ENCODE results near the gene A2ML1.
"Not testable (repeated sequence)": the region's sequence is repeated elsewhere in the genome, so short reads cannot be mapped to it uniquely, and the experiment has no call there.

A2ML1 gene

DNA sequence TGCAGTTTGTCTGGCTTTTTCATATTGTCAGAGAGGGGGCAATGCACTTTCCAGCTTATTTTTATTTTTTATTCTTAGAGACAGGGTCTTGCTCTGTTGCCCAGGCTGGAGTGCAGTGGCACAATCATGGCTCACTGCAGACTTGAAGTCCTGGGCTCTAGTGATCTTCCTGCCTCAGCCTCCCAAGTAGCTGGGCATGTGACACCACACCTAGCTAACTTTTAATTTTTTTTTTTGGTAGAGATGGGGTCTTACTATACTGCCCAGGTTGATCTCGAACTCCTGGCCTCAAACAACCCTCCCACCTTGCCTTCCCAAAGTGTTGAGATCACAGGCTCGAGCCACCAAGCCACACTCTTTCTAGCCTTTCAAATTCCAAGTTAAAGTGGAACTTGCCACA, 3.9 kb upstream of the A2ML1 start:
- FAIRE-seq = no peak

DNA sequence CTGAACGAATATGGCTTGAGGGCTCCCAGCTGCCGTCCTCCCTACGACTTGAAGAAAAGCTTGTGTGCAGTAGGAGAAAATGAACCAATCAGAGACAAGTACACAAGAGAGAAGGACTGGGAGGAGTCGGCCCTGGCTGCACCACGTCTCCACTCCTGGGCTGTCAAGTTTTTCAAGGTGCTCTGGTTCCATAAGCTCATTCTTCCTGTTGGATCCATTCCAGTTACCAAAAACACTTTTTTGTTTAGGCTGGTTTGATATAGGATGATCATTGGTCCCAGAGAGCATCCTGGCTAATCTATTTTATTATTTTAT, 2.8 kb upstream of the A2ML1 start:
- no peak for FAIRE-seq

DNA sequence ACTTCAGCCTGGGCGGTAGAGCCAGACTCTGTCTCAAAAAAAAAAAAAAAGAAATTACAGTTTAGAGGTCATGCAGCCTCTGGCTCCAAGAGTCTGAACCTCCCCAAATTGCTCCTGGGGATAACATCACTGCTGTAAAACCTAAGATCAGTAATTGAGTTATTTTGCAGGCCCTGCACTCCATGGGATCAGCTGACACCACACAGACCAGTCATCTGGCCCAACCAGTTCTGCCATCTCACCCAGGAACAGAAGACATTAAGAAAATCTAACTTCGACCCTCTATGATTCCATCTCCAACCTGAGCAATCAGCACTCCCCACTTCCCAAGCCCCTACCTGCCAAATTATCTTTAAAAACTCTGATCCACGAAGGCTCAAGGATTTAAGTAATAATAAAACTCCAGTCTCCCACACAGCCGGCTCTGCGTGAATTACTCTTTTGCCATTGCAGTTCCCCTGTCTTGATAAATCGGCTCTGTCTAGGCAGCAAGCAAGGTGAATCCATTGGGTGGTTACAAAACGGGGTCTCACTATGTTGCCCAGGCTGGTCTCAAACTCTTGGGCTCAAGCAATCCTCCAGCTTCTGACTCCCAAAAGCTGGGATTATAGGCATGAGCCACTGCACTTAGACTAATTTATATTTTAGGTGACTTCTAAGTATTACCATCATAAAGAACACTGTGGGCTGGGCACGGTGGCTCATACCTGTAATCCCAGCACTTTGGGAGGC, 1.6 kb upstream of the A2ML1 start:
- FAIRE-seq = not testable (repeated sequence)

DNA sequence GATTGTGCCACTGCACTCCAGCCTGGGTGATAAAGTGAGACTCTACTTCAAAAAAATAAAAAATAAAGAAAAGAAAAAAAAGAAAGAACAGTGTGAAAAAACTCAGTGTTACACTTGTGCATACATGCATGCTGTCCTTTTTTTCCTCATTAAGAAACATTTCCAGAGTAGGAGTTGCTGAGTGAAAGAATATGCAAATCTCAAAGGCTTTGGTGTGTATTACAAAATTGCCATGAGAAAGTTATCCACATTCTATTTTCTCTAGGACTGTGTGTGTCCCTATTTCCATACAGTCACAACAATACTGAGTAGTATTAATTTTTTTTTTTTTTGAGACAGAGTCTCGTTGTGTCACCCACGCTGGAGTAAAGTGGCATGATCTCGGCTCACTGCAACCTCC, 830 bp upstream of the A2ML1 start:
- FAIRE-seq = no peak

- FAIRE-seq = no peak
Observed at GRCh38 chr12:8823565-8824300, 1.3 kb downstream of the A2ML1 start.

GRCh38 chr12:8827551-8828256, 5.3 kb downstream of the A2ML1 start:
- no peak for FAIRE-seq

DNA sequence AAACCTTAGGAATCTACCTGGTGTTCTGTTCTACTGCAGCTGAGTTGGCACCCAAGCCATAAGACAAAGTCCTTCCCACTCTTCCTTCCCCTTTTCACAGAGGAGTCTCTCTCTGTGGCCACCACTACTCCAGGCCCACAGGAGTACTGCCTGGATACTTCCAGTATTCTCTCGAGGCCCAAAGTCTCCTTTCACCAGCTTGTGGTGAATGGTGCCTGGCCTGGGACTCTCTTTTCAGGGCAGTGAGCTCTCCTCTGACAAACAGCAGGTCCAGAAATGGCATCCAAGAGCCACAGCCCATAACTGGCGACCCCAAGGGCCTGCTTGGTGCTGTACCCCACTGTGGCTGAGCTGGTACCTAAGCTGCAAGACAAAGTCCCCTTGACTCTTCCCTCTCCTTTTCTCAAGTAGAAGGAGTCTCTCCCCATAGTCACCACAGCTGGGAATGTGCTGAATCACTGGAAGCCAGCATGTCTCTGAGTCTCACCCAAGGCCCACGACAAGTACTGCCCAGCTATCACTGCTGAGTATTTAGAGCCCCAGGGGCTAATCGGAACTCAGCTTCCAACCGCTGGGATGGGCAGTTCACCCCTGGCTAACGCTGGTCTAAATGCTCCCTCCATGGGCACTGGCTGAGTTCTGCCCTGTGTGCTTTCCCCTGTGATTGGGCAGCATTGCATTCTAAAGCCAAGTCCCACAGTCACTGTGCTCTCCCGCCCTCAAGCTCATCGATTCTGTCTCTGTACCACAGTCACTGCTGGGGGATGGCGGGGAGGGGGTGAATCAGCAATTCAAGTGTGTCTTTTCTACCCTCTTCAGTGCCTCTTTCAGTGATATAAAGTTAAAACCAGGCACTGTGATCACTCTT, 6.1 kb downstream of the A2ML1 start:
- no peak for FAIRE-seq

GRCh38 chr12:8829125-8829518, 6.7 kb downstream of the A2ML1 start:
- no peak for FAIRE-seq

DNA sequence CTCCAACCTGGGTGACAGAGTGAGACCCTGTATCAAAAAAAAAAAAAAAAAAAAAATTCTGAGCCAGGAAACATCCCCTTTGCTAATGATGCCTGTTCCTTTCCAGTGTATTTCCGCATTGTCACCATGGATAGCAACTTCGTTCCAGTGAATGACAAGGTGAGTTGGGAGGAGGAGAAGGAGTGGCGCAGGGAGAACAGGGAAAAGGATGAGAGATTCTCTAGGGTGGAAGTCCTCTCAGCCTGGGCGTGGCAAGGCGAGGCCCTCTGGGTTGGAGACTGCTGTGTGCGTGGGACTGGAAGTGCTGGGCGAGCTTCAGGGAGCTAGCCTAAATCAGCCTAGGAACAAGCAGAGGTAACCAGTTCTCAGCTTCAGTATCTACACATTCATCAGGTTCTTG, 7.2 kb downstream of the A2ML1 start:
- FAIRE-seq = no peak

GRCh38 chr12:8831116-8831515, 8.7 kb downstream of the A2ML1 start:
- no peak for FAIRE-seq

DNA sequence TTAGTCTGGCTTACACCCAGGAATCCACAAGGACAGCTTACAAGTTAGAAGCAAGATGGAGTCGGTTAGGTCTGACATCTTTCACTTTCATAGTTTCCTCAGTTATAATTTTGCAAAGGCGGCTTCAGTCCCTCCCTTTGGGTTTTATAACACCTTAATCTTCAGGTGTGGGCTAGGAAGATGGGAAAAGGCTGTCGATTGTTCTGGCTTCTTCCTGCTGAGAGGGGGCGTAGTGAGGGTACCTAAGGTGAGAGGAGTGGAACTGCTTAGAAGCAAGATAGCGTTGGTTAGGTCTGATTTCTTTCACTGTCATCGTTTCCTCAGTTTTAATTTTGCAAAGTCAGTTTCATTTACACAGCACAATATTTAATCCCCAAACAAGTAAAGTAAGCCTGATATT, 10.1 kb downstream of the A2ML1 start:
- no peak for FAIRE-seq

DNA sequence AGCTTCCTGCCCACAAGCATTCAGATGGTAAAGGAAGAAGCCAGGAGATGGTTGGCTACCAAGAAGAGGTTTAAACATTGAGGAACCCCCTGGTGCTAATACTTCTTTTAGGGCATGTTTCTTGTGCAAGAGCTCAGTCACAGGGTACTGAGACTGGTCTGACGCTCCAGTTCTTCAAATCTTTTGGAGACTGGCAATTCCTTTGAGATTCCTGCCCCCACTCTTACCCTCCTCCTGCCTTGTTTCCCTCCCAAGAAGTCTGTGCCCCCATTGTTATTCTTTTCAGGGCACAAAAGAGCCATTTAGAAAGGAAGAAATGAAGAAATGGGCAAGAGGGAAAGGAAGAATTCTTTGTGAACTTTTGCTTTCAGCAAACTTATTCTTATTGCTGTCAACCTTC, 11.8 kb downstream of the A2ML1 start:
- no peak for FAIRE-seq

DNA sequence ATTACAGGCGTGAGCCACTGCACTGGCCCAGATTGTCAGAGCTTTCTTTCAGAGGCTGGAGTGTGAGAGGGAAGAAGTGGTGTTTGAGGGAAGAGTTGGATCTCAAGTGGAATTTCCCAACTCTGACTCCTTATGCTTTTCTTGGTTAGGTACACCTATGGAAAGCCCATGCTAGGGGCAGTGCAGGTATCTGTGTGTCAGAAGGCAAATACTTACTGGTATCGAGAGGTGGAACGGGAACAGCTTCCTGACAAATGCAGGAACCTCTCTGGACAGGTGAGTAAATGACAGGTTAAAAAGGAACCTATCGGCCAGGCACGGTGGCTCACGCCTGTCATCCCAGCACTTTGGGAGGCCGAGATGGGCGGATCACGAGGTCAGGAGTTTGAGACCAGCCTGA, 14.9 kb downstream of the A2ML1 start:
- no peak for FAIRE-seq

DNA sequence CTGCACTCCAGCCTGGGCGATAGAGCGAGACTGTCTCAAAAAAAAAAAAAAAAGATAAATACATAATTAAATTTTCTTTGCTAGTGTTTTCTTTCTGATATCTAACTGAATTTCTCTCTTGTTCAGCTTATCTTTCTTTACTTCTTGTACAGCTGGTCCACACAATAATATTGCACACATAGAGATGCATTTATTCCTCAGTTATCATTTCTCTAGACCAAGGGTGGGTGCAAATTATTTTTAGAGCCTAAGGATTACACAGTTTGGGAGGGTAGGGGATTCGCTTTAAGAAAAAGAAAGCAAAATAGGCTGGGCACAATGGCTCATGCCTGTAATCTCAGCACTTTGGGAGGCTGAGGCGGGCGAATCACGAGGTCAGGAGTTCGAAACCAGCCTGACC, 17.9 kb downstream of the A2ML1 start:
- FAIRE-seq = no peak

DNA sequence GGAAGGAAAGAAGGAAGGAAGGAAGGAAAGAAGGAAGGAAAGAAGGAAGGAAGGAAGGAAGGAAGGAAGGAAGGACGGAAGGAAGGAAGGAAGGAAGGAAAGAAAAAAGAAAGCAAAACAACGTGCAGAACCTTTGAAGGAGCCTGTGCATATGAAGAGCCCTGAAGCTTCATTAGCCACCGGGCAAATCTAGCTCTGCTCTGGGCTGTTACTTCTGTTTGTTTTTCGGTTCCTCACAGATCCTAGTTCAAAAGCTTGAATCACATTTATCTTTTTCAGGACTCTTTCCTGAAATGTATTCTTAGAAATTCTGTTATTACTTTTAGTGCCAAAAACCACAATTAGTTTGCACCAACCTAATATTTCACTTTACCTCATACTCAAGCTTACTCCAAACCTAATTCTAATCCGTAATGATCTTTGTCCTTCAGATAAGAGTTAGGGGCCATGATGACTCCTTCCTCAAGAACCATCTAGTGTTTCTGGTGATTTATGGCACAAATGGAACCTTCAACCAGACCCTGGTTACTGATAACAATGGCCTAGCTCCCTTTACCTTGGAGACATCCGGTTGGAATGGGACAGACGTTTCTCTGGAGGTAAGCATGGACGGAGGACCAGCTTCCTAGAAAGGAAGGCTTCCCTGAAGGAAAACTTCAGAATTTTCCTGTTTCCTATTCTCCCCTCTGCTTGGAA, 18.7 kb downstream of the A2ML1 start:
- no peak for FAIRE-seq

DNA sequence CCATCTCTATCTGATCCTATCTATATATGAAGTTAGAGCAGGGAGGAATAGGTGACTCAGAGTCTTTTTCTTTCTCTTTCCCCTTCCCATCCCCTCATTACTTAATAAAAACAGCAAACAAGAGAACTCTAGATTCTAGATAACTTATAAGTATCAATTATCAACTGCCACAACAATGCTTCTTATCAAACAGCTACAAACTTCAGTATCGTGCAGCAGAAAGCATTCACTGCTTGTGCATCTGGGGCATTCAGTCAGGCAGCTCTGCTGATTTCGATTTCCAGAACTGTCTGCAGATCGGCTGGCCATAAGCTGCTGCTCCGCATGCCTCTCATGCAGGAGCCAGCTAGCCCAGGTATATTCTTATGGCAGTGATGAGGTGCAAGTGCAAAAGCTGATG, 19.4 kb downstream of the A2ML1 start:
- no peak for FAIRE-seq

- FAIRE-seq = peak; percentile 39
Observed at GRCh38 chr12:8844665-8845064, 22.2 kb downstream of the A2ML1 start.

DNA sequence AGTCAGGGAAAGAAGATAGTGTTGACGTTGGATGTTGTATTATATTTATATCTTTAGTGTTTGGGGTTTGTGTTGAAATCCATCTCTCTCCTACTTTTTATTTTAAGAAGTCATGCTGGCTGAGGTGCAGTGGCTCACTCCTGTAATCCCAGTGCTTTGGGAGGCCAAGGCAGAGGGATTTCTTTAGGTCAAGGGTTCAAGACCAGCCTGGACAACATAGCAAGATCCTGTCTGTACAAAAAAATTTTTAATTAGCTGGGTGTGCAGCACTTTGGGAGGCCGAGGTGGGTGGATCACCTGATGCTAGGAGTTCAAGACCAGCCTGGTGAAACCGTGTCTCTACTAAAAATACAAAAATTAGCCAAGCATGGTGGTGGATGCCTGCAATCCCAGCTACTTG, 23.9 kb downstream of the A2ML1 start:
- FAIRE-seq = no peak

DNA sequence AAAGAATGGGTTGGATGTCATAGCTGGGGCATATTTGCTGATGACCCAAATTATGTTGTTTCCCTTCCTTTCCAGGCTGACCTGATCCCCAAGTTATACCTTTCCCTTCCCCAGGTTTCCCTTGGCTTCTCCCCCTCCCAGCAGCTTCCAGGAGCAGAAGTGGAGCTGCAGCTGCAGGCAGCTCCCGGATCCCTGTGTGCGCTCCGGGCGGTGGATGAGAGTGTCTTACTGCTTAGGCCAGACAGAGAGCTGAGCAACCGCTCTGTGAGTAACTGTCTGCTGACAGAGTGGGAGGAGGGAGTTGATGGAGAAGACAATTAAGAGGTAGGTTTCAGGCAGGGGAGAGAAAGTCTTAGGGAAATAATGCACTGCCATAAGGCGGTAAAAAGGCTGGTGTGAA, 25.0 kb downstream of the A2ML1 start:
- no peak for FAIRE-seq

- no peak for FAIRE-seq
Observed at GRCh38 chr12:8849876-8850275, 27.5 kb downstream of the A2ML1 start.

- no peak for FAIRE-seq
Observed at GRCh38 chr12:8852119-8852518, 29.7 kb downstream of the A2ML1 start.

- no peak for FAIRE-seq
Observed at GRCh38 chr12:8855891-8856290, 33.5 kb downstream of the A2ML1 start.

DNA sequence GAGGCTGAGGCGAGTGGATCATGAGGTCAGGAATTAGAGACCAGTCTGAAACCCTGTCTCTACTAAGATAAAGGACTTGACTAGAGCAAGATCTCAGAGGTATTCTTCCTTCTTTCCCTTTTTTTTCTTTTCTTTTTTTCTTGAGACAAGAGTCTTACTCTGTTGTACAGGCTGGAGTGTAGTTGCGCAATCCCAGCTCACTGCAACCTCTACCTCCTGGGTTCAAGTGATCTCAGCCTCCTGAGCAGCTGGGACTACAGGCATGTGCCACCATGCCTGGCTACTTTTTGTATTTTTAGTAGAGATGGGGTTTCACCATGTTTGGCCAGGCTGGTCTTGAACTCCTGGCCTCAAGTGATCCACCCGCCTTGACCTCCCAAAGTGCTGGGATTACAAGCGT, 37.0 kb downstream of the A2ML1 start:
- FAIRE-seq = not testable (repeated sequence)

Measured in endometrium (tissue), 2 donors.